Transverse colon (tissue), 4 donors: ENCODE measurements around the gene PRKAR1B.

Experiments
- CTCF ChIP-seq, 5 experiments: fragments of 200-600 bp in 3 of 5; fragments of 450-650 bp in 2 of 5; sonication (generic) in 3 of 5; IDR thresholded peaks; 1 replicate in 2 of 5; 2 replicates in 3 of 5; pipeline ENCODE4 v1.5.1; 2016 to 2017; ENCODE audit warnings: antibody characterized with exemption in 5 of 5, inconsistent platforms in 3 of 5, mild to moderate bottlenecking in 2 of 5, moderate library complexity in 1 of 5
- EP300 ChIP-seq: sonication (generic); formaldehyde crosslinking; IDR thresholded peaks from one replicate; pipeline ENCODE4 v1.6.1; 2017; ENCODE audit warnings: antibody characterized with exemption, low read depth
- POLR2A ChIP-seq: fragments of 450-650 bp; IDR thresholded peaks from one replicate; pipeline ENCODE4 v1.6.1; 2016; ENCODE audit warnings: antibody characterized with exemption, mild to moderate bottlenecking, moderate library complexity
- POLR2AphosphoS5 ChIP-seq, 3 donors: sonication (generic); formaldehyde crosslinking; IDR thresholded peaks; one replicate each; pipeline ENCODE4 v1.6.1; 2016; ENCODE audit warnings: antibody characterized with exemption in 3 of 3

DNA sequence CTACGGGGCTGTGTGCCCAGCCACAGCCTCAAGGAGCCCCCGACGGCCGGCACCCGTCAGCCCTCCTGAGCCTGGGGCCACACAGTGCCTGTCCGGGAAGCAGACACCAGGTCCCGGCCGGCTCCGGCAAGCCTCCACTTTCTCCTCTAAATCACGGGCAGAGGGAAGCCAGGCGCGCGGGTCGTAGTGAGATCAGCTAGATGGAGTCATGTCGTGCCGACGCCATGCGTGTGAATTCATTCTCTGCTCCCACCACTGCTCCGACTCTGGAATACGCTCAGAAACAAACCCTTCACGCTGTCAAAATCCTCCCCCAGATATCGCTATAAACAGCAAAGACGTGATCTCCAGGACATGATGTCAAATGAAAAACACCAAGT is 94.3 kb downstream of the PRKAR1B start:
- TF ChIP-seq POLR2AphosphoS5 (IDR thresholded peaks at IDR 0.05) = no peak
- no peak for TF ChIP-seq CTCF (IDR thresholded peaks at IDR 0.05)
- no peak for TF ChIP-seq POLR2A
- TF ChIP-seq EP300 = no peak
